Smooth muscle cell (in vitro differentiated cells): ENCODE results near the gene COPZ2. TPM values are rescaled to one million over a fixed set of nuclear protein-coding genes. Genes with fewer than 3 reads are reported as not detected.
"Not testable (repeated sequence)": the region's sequence is repeated elsewhere in the genome, so short reads cannot be mapped to it uniquely, and the experiment has no call there.

Source experiments
- DNase-seq: peaks from one replicate; lab custom pipeline; 2025; ENCODE audit not compliant: unreplicated experiment; lab: John Stamatoyannopoulos, UW
- H2AFZ ChIP-seq: fragments of 200-600 bp; sonication (generic); 2 replicates; pipeline ENCODE4 v1.6.0; 2016; ENCODE audit warnings: antibody characterized with exemption, low read depth, mild to moderate bottlenecking
- H3F3A ChIP-seq: fragments of 200-600 bp; sonication (generic); 2 replicates; pipeline ENCODE4 v1.6.0; 2017; ENCODE audit warnings: antibody characterized with exemption, low read depth
- H3K27ac ChIP-seq: fragments of 200-600 bp; sonication (generic); 2 replicates; pipeline ENCODE4 v1.5.1; 2016; ENCODE audit warnings: low read depth, mild to moderate bottlenecking
- H3K27me3 ChIP-seq: fragments of 200-600 bp; sonication (generic); 2 replicates; pipeline ENCODE4 v1.6.1; 2016; ENCODE audit warnings: low read depth, mild to moderate bottlenecking
- H3K36me3 ChIP-seq: fragments of 200-600 bp; sonication (generic); 2 replicates; pipeline ENCODE4 v1.5.1; 2016; ENCODE audit warnings: low read depth
- H3K4me1 ChIP-seq: fragments of 200-600 bp; sonication (generic); 2 replicates; pipeline ENCODE4 v1.5.1; 2016; ENCODE audit warnings: low read depth
- H3K4me2 ChIP-seq: fragments of 200-600 bp; sonication (generic); 2 replicates; pipeline ENCODE4 v1.6.0; 2016; ENCODE audit warnings: mild to moderate bottlenecking
- H3K4me3 ChIP-seq: fragments of 200-600 bp; sonication (generic); 2 replicates; pipeline ENCODE4 v1.5.1; 2016; ENCODE audit warnings: mild to moderate bottlenecking
- H3K79me2 ChIP-seq: fragments of 200-600 bp; sonication (generic); 2 replicates; pipeline ENCODE4 v1.6.0; 2016; ENCODE audit warnings: low read depth, mild to moderate bottlenecking
- H3K9ac ChIP-seq: fragments of 200-600 bp; sonication (generic); 2 replicates; pipeline ENCODE4 v1.6.0; 2016; ENCODE audit warnings: low read depth
- H3K9me3 ChIP-seq: fragments of 200-600 bp; sonication (generic); replicated peaks from 2 replicates; pipeline ENCODE4 v1.5.1; 2016; ENCODE audit warnings: low read depth
- H4K20me1 ChIP-seq: fragments of 200-600 bp; sonication (generic); 2 replicates; pipeline ENCODE4 v1.6.0; 2016; ENCODE audit warnings: low read depth
- CTCF ChIP-seq: fragments of 200-600 bp; sonication (generic); IDR thresholded peaks from 2 replicates; pipeline ENCODE4 v1.5.1; 2017; ENCODE audit warnings: borderline replicate concordance, mild to moderate bottlenecking, antibody characterized with exemption; ENCODE audit not compliant: insufficient read depth, poor library complexity, severe bottlenecking
- WGBS: methylation state at CpG from one replicate; pipeline ENCODE4 v1.1.7; 2016; ENCODE audit warnings: low lambda C conversion rate; 5-methylcytosine and 5-hydroxymethylcytosine counted together
- polyA plus RNA-seq: library from polyadenylated mRNA; unstranded; fragments of >200 nt; fragmentation: Nextera tagmentation; extraction: Ambion mirVana; gene quantifications from 2 replicates; pipeline ENCODE4 v1.2.1, GENCODE V29; 2016
- total RNA-seq: library from RNA; depleted of rRNA; stranded (reverse); fragments of >200 nt; gene quantifications from 2 replicates; pipeline ENCODE4 v1.2.3, GENCODE V29; 2014

COPZ2 gene
- total and polyA plus RNA-seq, 2 experiments from 2014 or later: 70.6 to 257 TPM

- Histone ChIP-seq H4K20me1 (peaks cover under 1% of the 10 kb centered on the region), H3F3A (peaks cover 21% of the 10 kb centered on the region), H3K4me2 (no peak overlapping the region), H3K4me1 (no peaks in the 10 kb centered on the region), H3K27me3 (no peaks in the 10 kb centered on the region), H2AFZ (no peak overlapping the region), H3K79me2 (peaks cover 6% of the 10 kb centered on the region), H3K9me3 (no peaks in the 10 kb centered on the region), H3K9ac (no peak overlapping the region), H3K27ac (no peak overlapping the region), H3K36me3 (peaks cover 2% of the 10 kb centered on the region), H3K4me3 (no peak overlapping the region)
- TF ChIP-seq CTCF: no peak
- 89% methylated on average over 2 of the region's 2 CpGs for WGBS
- no peak for DNase-seq
Measured at GRCh38 chr17:48070195-48070594, 32.6 kb upstream of the COPZ2 start.

- no peak for DNase-seq
- Histone ChIP-seq H3K27me3 (no peaks in the 10 kb centered on the region), H3K9me3 (no peaks in the 10 kb centered on the region), H3K9ac (no peak overlapping the region), H3K27ac (peak overlapping the region; percentile 7), H3K36me3 (peaks cover 2% of the 10 kb centered on the region), H2AFZ (no peak overlapping the region), H4K20me1 (peaks cover 13% of the 10 kb centered on the region), H3K4me1 (no peaks in the 10 kb centered on the region), H3K79me2 (peaks cover 6% of the 10 kb centered on the region), H3K4me3 (no peak overlapping the region), H3K4me2 (no peak overlapping the region), H3F3A (peaks cover 28% of the 10 kb centered on the region)
- TF ChIP-seq CTCF: peak; percentile 47
- WGBS: 72% methylated on average over 3 of the region's 3 CpGs
Measured at GRCh38 chr17:48068491-48068961, 30.9 kb upstream of the COPZ2 start.

GRCh38 chr17:48067808-48068207 is 30.2 kb upstream of the COPZ2 start:
- H3K9me3 ChIP-seq, H3K36me3 ChIP-seq, H2AFZ ChIP-seq, H3K27me3 ChIP-seq, H3K4me3 ChIP-seq, H3K9ac ChIP-seq, H3K4me2 ChIP-seq, DNase-seq, H3K79me2 ChIP-seq, H3K4me1 ChIP-seq: not testable (repeated sequence)
- Histone ChIP-seq H3K27ac (peak overlapping the region; percentile 7), H4K20me1 (peaks cover 13% of the 10 kb centered on the region), H3F3A (peaks cover 33% of the 10 kb centered on the region)
- WGBS: 90% methylated on average over 2 of the region's 2 CpGs

GRCh38 chr17:48067245-48067644 is 29.6 kb upstream of the COPZ2 start:
- Histone ChIP-seq H3K4me2 (no peak overlapping the region), H3K36me3 (peaks cover 6% of the 10 kb centered on the region), H4K20me1 (peaks cover 16% of the 10 kb centered on the region), H3K9ac (no peak overlapping the region), H3K4me1 (no peaks in the 10 kb centered on the region), H3K27ac (no peak overlapping the region), H3K27me3 (no peaks in the 10 kb centered on the region), H3K79me2 (peaks cover 6% of the 10 kb centered on the region), H3K4me3 (no peak overlapping the region), H3F3A (peaks cover 35% of the 10 kb centered on the region), H3K9me3 (no peaks in the 10 kb centered on the region), H2AFZ (no peak overlapping the region)
- TF ChIP-seq CTCF: no peak
- 98% methylated on average over 3 of the region's 3 CpGs for WGBS
- DNase-seq: no peak
